DND-41 (cell line): ENCODE results near the gene TSSC4.

Source experiments
- ATAC-seq: fragments of 200-7000 bp; cut with Tn5 transposase; 3 replicates; pipeline ENCODE4 v1.9.1; 2021; ENCODE audit warnings: low read depth; ENCODE audit not compliant: insufficient read depth
- DNase-seq: peaks from one replicate; pipeline ENCODE4 v3.0.0-alpha.2; 2020
- H2AFZ ChIP-seq: 2 replicates; pipeline ENCODE4 v1.6.0; 2012; ENCODE audit warnings: low read depth, low read length
- H3K27ac ChIP-seq: 2 replicates; pipeline ENCODE4 v1.5.1; 2012; ENCODE audit warnings: low read length, inconsistent platforms
- H3K27me3 ChIP-seq: fragments of 200-600 bp; sonication (generic); 2 replicates; pipeline ENCODE4 v1.6.0; 2012; ENCODE audit warnings: low read length, mild to moderate bottlenecking, inconsistent platforms; ENCODE audit not compliant: insufficient read depth, poor library complexity
- H3K36me3 ChIP-seq: 2 replicates; pipeline ENCODE4 v1.5.1; 2012; ENCODE audit warnings: low read length, inconsistent platforms; ENCODE audit not compliant: insufficient read depth
- H3K4me1 ChIP-seq: 2 replicates; pipeline ENCODE4 v1.5.1; 2012; ENCODE audit warnings: mild to moderate bottlenecking, low read length; ENCODE audit not compliant: insufficient read depth
- H3K4me2 ChIP-seq: 2 replicates; pipeline ENCODE4 v1.6.0; 2012; ENCODE audit warnings: mild to moderate bottlenecking, moderate library complexity, low read length, inconsistent platforms; ENCODE audit not compliant: insufficient read depth
- H3K4me3 ChIP-seq, 2 experiments: fragments of 200-600 bp in 1 of 2; shearing (Covaris generic) in 1 of 2; 2 replicates each; pipeline ENCODE4 v1.5.1; 2012 to 2016; ENCODE audit warnings: inconsistent platforms in 2 of 2, low read length in 2 of 2, mild to moderate bottlenecking in 2 of 2, low read depth in 1 of 2, moderate library complexity in 1 of 2
- H3K79me2 ChIP-seq: 2 replicates; pipeline ENCODE4 v1.6.0; 2012; ENCODE audit warnings: low read length, inconsistent platforms; ENCODE audit not compliant: insufficient read depth
- H3K9ac ChIP-seq: 2 replicates; pipeline ENCODE4 v1.6.0; 2012; ENCODE audit warnings: low read depth, mild to moderate bottlenecking, inconsistent platforms, low read length, moderate library complexity
- H3K9me3 ChIP-seq: 2 replicates; pipeline ENCODE4 v1.5.1; 2012; ENCODE audit warnings: low read length, moderate library complexity, mild to moderate bottlenecking, inconsistent platforms; ENCODE audit not compliant: insufficient read depth, severe bottlenecking
- H4K20me1 ChIP-seq: 2 replicates; pipeline ENCODE4 v1.6.0; 2012; ENCODE audit warnings: low read length; ENCODE audit not compliant: insufficient read depth
- EZH2 ChIP-seq: IDR thresholded peaks from 3 replicates; pipeline ENCODE4 v1.6.1; 2012; ENCODE audit warnings: borderline replicate concordance, low read depth, mild to moderate bottlenecking, moderate library complexity, low read length, inconsistent platforms; ENCODE audit not compliant: severe bottlenecking
- TF ChIP-seq, protein P1 (sequence below): IDR thresholded peaks from 2 replicates; pipeline ENCODE4 v1.5.1; 2012; ENCODE audit warnings: borderline replicate concordance, low read length, moderate library complexity, mild to moderate bottlenecking; ENCODE audit not compliant: poor library complexity, severe bottlenecking; ENCODE audit errors: extremely low read depth

The TSSC4 gene

DNA sequence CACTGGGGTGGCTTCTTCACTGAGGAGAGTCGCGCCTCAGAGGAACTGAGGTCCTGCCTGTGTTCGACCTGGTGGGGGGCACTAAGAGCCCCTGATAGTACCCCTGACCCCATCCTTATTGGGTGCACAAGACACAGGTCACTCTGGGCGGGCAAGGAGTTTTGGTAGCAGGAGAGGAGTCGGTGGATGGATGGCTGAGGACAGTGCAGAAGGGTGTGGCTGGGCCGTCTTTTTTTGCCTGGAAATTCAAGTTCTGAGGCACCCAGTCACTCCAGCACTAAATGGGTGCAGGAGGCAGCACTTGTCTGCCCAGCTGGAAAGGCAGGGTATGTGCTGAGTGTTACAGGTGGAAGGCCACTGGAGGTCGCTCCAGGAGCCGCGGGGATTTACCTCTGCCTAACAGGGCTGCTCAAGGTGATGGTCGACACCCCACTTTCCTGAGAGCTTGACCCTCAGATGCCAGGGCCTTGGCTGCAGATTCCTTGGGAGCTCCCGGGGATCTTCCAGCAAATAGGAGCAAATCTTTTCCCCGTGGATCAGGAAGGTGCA, 960 bp downstream of the TSSC4 start:
- peak overlapping the region; percentile 93 for H3K9ac ChIP-seq
- H4K20me1 ChIP-seq: peaks cover 40% of the 10 kb centered on the region
- DNase-seq (no peak), ATAC-seq (no peak)
- TF ChIP-seq EZH2: no peak
- TF ChIP-seq, protein P1, sequence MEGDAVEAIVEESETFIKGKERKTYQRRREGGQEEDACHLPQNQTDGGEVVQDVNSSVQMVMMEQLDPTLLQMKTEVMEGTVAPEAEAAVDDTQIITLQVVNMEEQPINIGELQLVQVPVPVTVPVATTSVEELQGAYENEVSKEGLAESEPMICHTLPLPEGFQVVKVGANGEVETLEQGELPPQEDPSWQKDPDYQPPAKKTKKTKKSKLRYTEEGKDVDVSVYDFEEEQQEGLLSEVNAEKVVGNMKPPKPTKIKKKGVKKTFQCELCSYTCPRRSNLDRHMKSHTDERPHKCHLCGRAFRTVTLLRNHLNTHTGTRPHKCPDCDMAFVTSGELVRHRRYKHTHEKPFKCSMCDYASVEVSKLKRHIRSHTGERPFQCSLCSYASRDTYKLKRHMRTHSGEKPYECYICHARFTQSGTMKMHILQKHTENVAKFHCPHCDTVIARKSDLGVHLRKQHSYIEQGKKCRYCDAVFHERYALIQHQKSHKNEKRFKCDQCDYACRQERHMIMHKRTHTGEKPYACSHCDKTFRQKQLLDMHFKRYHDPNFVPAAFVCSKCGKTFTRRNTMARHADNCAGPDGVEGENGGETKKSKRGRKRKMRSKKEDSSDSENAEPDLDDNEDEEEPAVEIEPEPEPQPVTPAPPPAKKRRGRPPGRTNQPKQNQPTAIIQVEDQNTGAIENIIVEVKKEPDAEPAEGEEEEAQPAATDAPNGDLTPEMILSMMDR: no peak
- H2AFZ ChIP-seq: no peak overlapping the region
- peaks cover 35% of the 10 kb centered on the region for H3K79me2 ChIP-seq
- peak overlapping the region; percentile 98 for H3K4me3 ChIP-seq
- H3K4me2 ChIP-seq: peak overlapping the region; percentile 79
- no peaks in the 10 kb centered on the region for H3K9me3 ChIP-seq
- no peaks in the 10 kb centered on the region for H3K27me3 ChIP-seq
- peaks cover 34% of the 10 kb centered on the region for H3K4me1 ChIP-seq
- H3K36me3 ChIP-seq: peaks cover 56% of the 10 kb centered on the region
- peak overlapping the region; percentile 90 for H3K27ac ChIP-seq

DNA sequence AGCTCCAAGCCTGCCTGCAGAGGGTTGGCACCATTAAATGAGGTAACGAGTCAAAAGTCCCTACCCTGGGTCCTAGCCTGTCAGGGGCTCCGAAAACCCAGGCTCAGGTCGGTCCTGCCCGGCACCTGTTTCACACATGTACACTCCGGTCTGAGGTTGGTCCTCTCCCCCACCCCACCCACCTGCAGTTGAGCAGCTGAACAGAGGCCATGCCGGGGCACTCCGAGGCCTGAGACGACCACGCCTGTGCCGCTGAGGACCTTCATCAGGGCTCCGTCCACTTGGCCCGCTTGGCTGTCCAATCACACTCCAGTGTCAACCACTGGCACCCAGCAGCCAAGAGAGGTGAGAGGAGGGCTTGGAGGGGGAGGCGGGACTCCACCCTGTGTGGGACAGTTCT, 1.6 kb downstream of the TSSC4 start:
- Histone ChIP-seq H3K4me1 (peaks cover 34% of the 10 kb centered on the region), H3K27ac (no peak overlapping the region), H3K4me2 (peak overlapping the region; percentile 79), H3K36me3 (peaks cover 50% of the 10 kb centered on the region), H2AFZ (no peak overlapping the region), H3K9me3 (no peaks in the 10 kb centered on the region), H3K79me2 (peaks cover 35% of the 10 kb centered on the region), H3K27me3 (no peaks in the 10 kb centered on the region), H3K9ac (peak overlapping the region; percentile 93), H4K20me1 (peaks cover 40% of the 10 kb centered on the region), H3K4me3 (peak overlapping the region in 1 of 2 experiments; percentile 98; a peak in 3 of 4 replicates)
- TF ChIP-seq EZH2: no peak
- TF ChIP-seq, protein P1: no peak
- ATAC-seq: no peak
- no peak for DNase-seq

DNA sequence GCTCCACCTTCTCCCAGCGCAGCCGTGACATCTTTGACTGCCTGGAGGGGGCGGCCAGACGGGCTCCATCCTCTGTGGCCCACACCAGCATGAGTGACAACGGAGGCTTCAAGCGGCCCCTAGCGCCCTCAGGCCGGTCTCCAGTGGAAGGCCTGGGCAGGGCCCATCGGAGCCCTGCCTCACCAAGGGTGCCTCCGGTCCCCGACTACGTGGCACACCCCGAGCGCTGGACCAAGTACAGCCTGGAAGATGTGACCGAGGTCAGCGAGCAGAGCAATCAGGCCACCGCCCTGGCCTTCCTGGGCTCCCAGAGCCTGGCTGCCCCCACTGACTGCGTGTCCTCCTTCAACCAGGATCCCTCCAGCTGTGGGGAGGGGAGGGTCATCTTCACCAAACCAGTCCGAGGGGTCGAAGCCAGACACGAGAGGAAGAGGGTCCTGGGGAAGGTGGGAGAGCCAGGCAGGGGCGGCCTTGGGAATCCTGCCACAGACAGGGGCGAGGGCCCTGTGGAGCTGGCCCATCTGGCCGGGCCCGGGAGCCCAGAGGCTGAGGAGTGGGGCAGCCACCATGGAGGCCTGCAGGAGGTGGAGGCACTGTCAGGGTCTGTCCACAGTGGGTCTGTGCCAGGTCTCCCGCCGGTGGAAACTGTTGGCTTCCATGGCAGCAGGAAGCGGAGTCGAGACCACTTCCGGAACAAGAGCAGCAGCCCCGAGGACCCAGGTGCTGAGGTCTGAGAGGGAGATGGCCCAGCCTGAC, 2.5 kb downstream of the TSSC4 start:
- no peak for ATAC-seq
- H3K4me1 ChIP-seq: peaks cover 34% of the 10 kb centered on the region
- no peak overlapping the region for H2AFZ ChIP-seq
- H3K27ac ChIP-seq: no peak overlapping the region
- no peak for DNase-seq
- no peak overlapping the region for H3K9ac ChIP-seq
- TF ChIP-seq EZH2: no peak
- TF ChIP-seq, protein P1: no peak
- H3K27me3 ChIP-seq: no peaks in the 10 kb centered on the region
- H3K36me3 ChIP-seq: peaks cover 47% of the 10 kb centered on the region
- H4K20me1 ChIP-seq: peaks cover 40% of the 10 kb centered on the region
- H3K9me3 ChIP-seq: no peaks in the 10 kb centered on the region
- H3K4me3 ChIP-seq: no peak overlapping the region
- peaks cover 35% of the 10 kb centered on the region for H3K79me2 ChIP-seq
- H3K4me2 ChIP-seq: peak overlapping the region; percentile 8; the same call in 1 of the 2 replicates
